Gastrocnemius medialis (tissue), 4 donors: ENCODE data around the gene LINC00632.

Experiments used
- POLR2A ChIP-seq, 2 donors: fragments of 450-650 bp; IDR thresholded peaks; one replicate each; pipeline ENCODE4 v1.6.1; 2017; ENCODE audit warnings: antibody characterized with exemption in 2 of 2, mild to moderate bottlenecking in 2 of 2, moderate library complexity in 2 of 2
- TF ChIP-seq, protein P1 (sequence below), 5 experiments: fragments of 450-650 bp in 3 of 5; fragments of 200-600 bp in 2 of 5; sonication (generic) in 2 of 5; IDR thresholded peaks in 4 of 5; conservative IDR thresholded peaks in 1 of 5; 1 replicate in 4 of 5; 2 replicates in 1 of 5; pipeline ENCODE4 v1.5.1; 2016 to 2019; ENCODE audit warnings: antibody characterized with exemption in 5 of 5, mild to moderate bottlenecking in 3 of 5, moderate library complexity in 3 of 5

DNA sequence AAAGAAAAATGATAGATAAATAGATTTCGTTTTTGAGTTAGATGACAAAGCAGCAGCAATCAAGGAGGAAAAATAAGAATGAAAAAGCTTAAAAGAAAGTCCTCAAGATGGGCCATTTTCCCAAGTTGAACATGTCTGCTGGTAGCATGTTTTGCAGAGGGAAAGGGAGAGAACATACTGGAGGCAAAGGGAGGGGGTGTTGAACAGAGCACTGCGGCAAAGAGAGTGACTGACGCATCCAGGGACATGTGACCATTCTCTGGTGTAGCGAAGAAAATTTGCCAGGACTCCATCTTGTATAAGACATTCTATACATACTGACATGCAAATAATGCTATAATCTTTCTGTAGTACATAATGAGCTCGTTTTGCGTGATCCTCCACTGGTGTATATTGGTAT is 1.2 kb downstream of the LINC00632 start:
- TF ChIP-seq, protein P1, sequence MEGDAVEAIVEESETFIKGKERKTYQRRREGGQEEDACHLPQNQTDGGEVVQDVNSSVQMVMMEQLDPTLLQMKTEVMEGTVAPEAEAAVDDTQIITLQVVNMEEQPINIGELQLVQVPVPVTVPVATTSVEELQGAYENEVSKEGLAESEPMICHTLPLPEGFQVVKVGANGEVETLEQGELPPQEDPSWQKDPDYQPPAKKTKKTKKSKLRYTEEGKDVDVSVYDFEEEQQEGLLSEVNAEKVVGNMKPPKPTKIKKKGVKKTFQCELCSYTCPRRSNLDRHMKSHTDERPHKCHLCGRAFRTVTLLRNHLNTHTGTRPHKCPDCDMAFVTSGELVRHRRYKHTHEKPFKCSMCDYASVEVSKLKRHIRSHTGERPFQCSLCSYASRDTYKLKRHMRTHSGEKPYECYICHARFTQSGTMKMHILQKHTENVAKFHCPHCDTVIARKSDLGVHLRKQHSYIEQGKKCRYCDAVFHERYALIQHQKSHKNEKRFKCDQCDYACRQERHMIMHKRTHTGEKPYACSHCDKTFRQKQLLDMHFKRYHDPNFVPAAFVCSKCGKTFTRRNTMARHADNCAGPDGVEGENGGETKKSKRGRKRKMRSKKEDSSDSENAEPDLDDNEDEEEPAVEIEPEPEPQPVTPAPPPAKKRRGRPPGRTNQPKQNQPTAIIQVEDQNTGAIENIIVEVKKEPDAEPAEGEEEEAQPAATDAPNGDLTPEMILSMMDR (IDR thresholded peaks at IDR 0.05 in 4 of 5, conservative IDR thresholded peaks at IDR 0.05 in 1 of 5): no peak
- TF ChIP-seq POLR2A (IDR thresholded peaks at IDR 0.05): no peak
